ENCODE measurements around the gene HIC1. TPM values are rescaled to one million over a fixed set of nuclear protein-coding genes. Genes with fewer than 3 reads are reported as not detected.

HIC1 gene
- total and polyA plus RNA-seq, 8 donors = 1.5 to 107 (median 8.9) TPM

DNA sequence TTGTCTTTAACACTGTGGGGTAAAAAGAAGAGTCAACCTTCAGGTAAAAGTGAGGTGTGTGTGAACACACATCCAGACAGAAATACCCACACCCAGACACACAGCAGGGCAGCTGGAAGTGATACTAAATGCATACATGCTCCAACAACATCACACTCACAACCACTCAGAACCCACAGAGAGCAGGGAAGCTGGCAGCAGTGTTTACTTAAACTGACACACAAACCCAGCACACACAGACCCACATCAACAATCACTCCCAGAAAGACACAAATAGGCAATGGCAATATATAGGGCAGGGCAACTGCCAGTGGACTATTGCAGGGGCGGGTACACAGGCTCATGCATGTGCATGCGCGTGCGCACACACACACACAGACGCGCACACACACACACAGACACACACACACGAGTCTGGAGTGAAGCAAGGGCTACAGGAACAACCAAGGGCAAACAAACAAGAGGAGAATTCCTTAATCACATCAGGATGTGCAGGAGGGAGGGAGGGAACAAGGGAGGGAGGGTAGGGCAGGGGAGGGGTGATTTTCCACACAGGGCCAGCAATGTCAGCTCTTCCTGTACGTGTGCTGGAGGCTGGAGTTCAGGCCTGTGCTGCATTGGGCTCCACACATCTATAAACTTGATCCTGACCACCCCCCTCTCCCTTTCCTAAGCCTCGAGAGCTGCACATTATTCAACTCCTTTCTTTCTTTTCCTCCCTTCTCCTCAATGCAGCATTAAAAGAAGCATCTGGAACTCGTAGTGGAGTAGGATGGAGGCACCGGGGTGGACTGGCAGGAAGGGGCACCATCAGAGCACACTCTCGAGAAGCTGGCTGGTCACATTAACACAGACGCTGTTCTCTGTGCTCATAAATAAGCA is 30.1 kb downstream of the HIC1 start:
- H3K4me3 ChIP-seq = no peak overlapping the region
- intact Hi-C loops (cut with DNase I; ENCODE audit: low total_unique reads) = no loop called here
- peaks cover 14 to 48% (median 28%) of the 10 kb centered on the region in 4 donors for H3K36me3 ChIP-seq
- no peaks in the 10 kb centered on the region for H3K27me3 ChIP-seq
- H3K9me3 ChIP-seq = no peaks in the 10 kb centered on the region
- H3K4me1 ChIP-seq = peaks cover 59 to 73% (median 70%) of the 10 kb centered on the region in 4 donors
- peak in 1 of 2 donors; percentile 90 for DNase-seq
- 53 to 61% (median 54%) methylated on average over 13 of the region's 13 CpGs for WGBS, 5 donors
- TF ChIP-seq POLR2AphosphoS5 (IDR thresholded peaks at IDR 0.05) (peak in 2 of 3 donors; percentile 14 to 32), CTCF (IDR thresholded peaks at IDR 0.05) (no peak)
- H3K27ac ChIP-seq = peak overlapping the region; percentile 50 to 92 (median 82)

- H3K36me3 ChIP-seq = peaks cover 11 to 42% (median 22%) of the 10 kb centered on the region in 4 donors
- no peaks in the 10 kb centered on the region for H3K9me3 ChIP-seq
- peak in 1 of 2 donors; percentile 73 for DNase-seq
- no peaks in the 10 kb centered on the region for H3K27me3 ChIP-seq
- H3K4me3 ChIP-seq = no peak overlapping the region
- TF ChIP-seq CTCF (IDR thresholded peaks at IDR 0.05) = no peak
- TF ChIP-seq EP300 (IDR thresholded peaks at IDR 0.05) = no peak
- TF ChIP-seq POLR2AphosphoS5 (IDR thresholded peaks at IDR 0.05) = peak in 2 of 3 donors; percentile 10 to 32
- 43 to 67% (median 58%) methylated on average over 5 of the region's 5 CpGs for WGBS, 5 donors
- intact Hi-C loops (cut with DNase I; ENCODE audit: low total_unique reads) = no loop called here
- H3K4me1 ChIP-seq = peaks cover 65 to 79% (median 75%) of the 10 kb centered on the region in 4 donors
- H3K27ac ChIP-seq = peak overlapping the region; percentile 6 to 92 (median 82)
Measured at GRCh38 chr17:2085648-2085949, 30.7 kb downstream of the HIC1 start.

GRCh38 chr17:2086306-2086705 is 31.4 kb downstream of the HIC1 start:
- Histone ChIP-seq H3K9me3 (no peaks in the 10 kb centered on the region), H3K27me3 (no peaks in the 10 kb centered on the region), H3K36me3 (peaks cover 4 to 35% (median 15%) of the 10 kb centered on the region in 4 donors), H3K27ac (peak overlapping the region in 4 of 5 donors; percentile 82 to 92 (median 84)), H3K4me1 (peaks cover 66 to 86% (median 81%) of the 10 kb centered on the region in 4 donors), H3K4me3 (no peak overlapping the region)
- intact Hi-C loops (cut with DNase I; ENCODE audit: low total_unique reads) = no loop called here
- TF ChIP-seq POLR2A (IDR thresholded peaks at IDR 0.05) (no peak), EP300 (IDR thresholded peaks at IDR 0.05) (no peak), POLR2AphosphoS5 (IDR thresholded peaks at IDR 0.05) (no peak), CTCF (IDR thresholded peaks at IDR 0.05) (no peak)
- DNase-seq = no peak
- WGBS, 5 donors = 62 to 80% (median 74%) methylated on average over 3 of the region's 3 CpGs

DNA sequence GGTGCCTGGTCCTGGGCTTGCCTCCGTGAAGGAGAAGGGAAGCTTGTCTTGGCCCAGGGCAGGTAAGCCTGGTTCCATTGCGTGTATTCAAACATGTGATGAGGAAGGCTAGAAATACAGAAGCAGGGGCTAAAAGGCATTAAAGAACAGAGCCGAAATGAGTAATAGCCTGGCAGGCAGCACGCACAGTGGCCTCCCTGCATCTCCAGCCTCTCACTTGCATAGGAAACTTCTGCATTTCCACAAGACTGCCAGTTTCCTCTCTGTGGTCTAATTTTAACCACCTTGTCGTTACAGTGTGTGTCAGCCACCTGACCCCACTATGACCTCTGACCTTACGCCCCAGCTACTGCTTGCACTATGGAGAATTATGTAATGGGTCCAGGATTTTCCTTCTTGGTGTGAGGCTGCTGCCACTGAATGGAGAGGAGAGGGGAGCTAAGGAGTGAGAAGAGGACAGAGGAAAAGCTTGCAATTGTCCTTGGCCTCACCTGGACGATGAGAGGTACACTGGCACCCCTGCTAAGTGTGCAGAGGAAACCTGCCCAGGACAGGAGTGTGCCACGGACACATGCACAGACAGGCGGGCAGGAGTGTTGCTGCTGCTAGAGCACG is 32.8 kb downstream of the HIC1 start:
- Histone ChIP-seq H3K27ac (peak overlapping the region; percentile 64 to 92 (median 85)), H3K4me1 (peaks cover 68 to 90% (median 80%) of the 10 kb centered on the region in 4 donors), H3K27me3 (no peaks in the 10 kb centered on the region), H3K9me3 (no peaks in the 10 kb centered on the region), H3K36me3 (peaks cover 0 to 22% (median 3%) of the 10 kb centered on the region in 4 donors), H3K4me3 (no peak overlapping the region)
- DNase-seq = peak in 1 of 2 donors; percentile 75
- 56 to 69% (median 65%) methylated on average over 9 to 10 of the region's 10 CpGs for WGBS, 5 donors
- TF ChIP-seq CTCF (IDR thresholded peaks at IDR 0.05) (no peak), POLR2A (IDR thresholded peaks at IDR 0.05) (no peak), POLR2AphosphoS5 (IDR thresholded peaks at IDR 0.05) (peak in 1 of 3 donors; percentile 42), EP300 (IDR thresholded peaks at IDR 0.05) (no peak)
- intact Hi-C loops (cut with DNase I; ENCODE audit: low total_unique reads) = no loop called here

Measured in stomach (tissue), 9 donors.